HUES64 (cell line): ENCODE measurements around the gene DCLK2.

Experiments used
- H3K27ac ChIP-seq: 2 replicates; pipeline ENCODE4 v1.7.0; 2013; ENCODE audit warnings: low read depth, low read length, inconsistent platforms
- H3K27me3 ChIP-seq: 2 replicates; pipeline ENCODE4 v1.6.1; 2013; ENCODE audit warnings: mild to moderate bottlenecking, low read length; ENCODE audit not compliant: insufficient read depth
- H3K36me3 ChIP-seq: 2 replicates; pipeline ENCODE4 v1.6.1; 2013; ENCODE audit warnings: mild to moderate bottlenecking, low read length; ENCODE audit not compliant: insufficient read depth
- H3K4me1 ChIP-seq: 2 replicates; pipeline ENCODE4 v1.6.1; 2013; ENCODE audit warnings: mild to moderate bottlenecking, low read length, moderate library complexity; ENCODE audit not compliant: insufficient read depth
- H3K4me3 ChIP-seq: 2 replicates; pipeline ENCODE4 v1.5.1; 2013; ENCODE audit warnings: mild to moderate bottlenecking, low read length, moderate library complexity
- H3K9ac ChIP-seq: 2 replicates; pipeline ENCODE4 v1.6.1; 2013; ENCODE audit warnings: mild to moderate bottlenecking, low read depth, low read length
- H3K9me3 ChIP-seq: 2 replicates; pipeline ENCODE4 v1.6.1; 2013; ENCODE audit warnings: low read depth, low read length; ENCODE audit not compliant: insufficient read depth
- WGBS: fragments of 150-250, 120-280 bp; methylation state at CpG from one replicate; pipeline ENCODE4 v1.1.7; 2013; ENCODE audit warnings: missing lambda C conversion rate; 5-methylcytosine and 5-hydroxymethylcytosine counted together

DCLK2 gene

DNA sequence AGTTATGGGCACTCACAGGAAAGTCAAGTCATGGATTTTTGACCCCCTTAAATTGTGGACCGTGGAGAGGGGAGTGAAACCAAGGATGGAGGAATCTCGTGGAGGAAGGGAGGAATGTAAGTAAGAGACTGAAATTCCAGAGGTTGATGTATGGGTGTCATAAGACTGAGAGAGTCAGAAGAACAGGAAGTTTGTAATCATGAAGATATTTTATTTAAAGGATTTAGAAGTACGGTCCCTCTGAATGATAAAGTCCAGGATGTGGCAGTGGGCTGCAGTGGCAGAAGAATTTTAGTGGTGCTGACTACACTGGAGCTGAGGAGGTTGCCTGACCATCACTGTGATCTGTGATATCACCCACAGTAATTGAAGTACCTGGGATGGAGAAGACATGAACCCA lies 57.8 kb downstream of the DCLK2 start:
- H3K27ac ChIP-seq = no peak overlapping the region

DNA sequence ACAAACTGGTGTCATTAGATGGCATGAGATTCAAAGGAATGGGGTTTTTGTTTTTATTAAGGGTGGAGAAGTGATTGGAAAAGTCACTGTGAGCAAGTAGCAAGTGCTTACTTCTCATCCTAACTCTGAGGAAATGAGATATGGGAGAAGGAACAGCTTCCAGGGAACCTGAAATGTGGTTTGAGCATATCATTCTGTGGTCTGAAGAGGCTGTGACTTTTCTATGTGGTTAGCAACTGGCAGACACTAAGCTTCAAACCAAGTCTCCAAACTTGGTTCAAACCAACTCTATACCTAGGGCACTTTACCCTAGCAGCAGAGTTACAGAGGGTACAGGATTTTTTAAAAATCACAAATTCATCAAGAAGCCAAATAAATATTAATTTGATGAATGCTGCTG lies 58.2 kb downstream of the DCLK2 start:
- Histone ChIP-seq H3K36me3 (no peaks in the 10 kb centered on the region), H3K9ac (no peak overlapping the region), H3K9me3 (no peaks in the 10 kb centered on the region), H3K4me3 (no peak overlapping the region), H3K4me1 (no peaks in the 10 kb centered on the region), H3K27ac (no peak overlapping the region), H3K27me3 (no peaks in the 10 kb centered on the region)

More for the DNA sequence above, 57.8 kb downstream of the DCLK2 start:
- Histone ChIP-seq H3K4me1 (no peaks in the 10 kb centered on the region), H3K27me3 (no peaks in the 10 kb centered on the region), H3K9ac (no peak overlapping the region), H3K4me3 (no peak overlapping the region), H3K9me3 (no peaks in the 10 kb centered on the region), H3K36me3 (no peaks in the 10 kb centered on the region)
- WGBS = 88% methylated on average over 3 of the region's 3 CpGs

GRCh38 chr4:150139297-150139865 lies 61.1 kb downstream of the DCLK2 start:
- Histone ChIP-seq H3K27me3 (no peaks in the 10 kb centered on the region), H3K4me1 (no peaks in the 10 kb centered on the region), H3K4me3 (no peak overlapping the region), H3K9me3 (peaks cover 4% of the 10 kb centered on the region), H3K27ac (no peak overlapping the region), H3K9ac (no peak overlapping the region), H3K36me3 (no peaks in the 10 kb centered on the region)
- 91% methylated on average over 4 of the region's 4 CpGs for WGBS

- H3K9me3 ChIP-seq = peaks cover 4% of the 10 kb centered on the region
- no peak overlapping the region for H3K4me3 ChIP-seq
- no peak overlapping the region for H3K9ac ChIP-seq
- H3K36me3 ChIP-seq = no peaks in the 10 kb centered on the region
- 89% methylated on average over 3 of the region's 5 CpGs for WGBS
- no peaks in the 10 kb centered on the region; the same call in 1 of the 2 replicates for H3K4me1 ChIP-seq
- no peaks in the 10 kb centered on the region for H3K27me3 ChIP-seq
- no peak overlapping the region for H3K27ac ChIP-seq
Observed at GRCh38 chr4:150140774-150141400, 62.6 kb downstream of the DCLK2 start.

DNA sequence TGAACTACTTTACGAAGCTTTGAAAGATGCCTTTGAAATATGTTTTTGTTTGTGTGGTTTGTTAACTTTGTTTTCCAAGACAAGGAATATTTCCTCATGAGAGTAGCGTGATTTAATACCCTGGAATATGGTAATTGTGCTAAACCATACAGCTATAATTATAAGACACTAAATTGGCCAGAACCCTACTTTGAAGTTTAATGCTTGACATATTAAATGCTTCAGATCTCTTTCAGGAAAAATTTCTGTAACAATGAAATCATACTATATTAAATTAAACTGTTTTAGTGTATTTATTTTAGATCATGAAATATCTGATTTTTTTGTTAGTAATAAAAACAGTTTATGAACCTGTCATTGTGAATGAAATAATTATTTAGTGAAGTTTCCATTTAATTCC lies 63.5 kb downstream of the DCLK2 start:
- 98% methylated on average over 1 of the region's 2 CpGs for WGBS
- Histone ChIP-seq H3K9me3 (peaks cover 4% of the 10 kb centered on the region), H3K4me3 (no peak overlapping the region), H3K27ac (no peak overlapping the region), H3K27me3 (no peaks in the 10 kb centered on the region), H3K9ac (no peak overlapping the region), H3K4me1 (no peaks in the 10 kb centered on the region; the same call in 1 of the 2 replicates), H3K36me3 (no peaks in the 10 kb centered on the region)

DNA sequence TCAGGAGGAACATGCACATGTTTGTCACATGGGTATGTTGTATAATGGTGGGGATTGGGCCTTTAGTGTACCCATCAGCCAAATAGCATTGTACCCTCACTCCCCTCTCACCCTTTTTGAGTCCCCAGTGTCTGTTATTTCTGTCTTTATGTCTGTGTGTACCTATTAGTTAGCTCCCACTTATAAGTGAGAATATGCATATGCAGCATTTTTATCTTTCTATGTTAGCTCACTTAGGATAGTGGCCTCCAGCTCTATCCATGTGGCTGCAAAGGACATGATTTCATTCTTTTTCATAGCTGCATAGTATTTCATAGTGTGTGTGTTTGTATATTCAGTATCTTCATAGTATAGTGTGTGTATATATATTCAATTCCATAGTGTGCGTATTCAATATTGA lies 64.6 kb downstream of the DCLK2 start:
- H3K9me3 ChIP-seq = peaks cover 4% of the 10 kb centered on the region
- H3K27ac ChIP-seq = no peak overlapping the region
- no peaks in the 10 kb centered on the region; the same call in 1 of the 2 replicates for H3K4me1 ChIP-seq
- 100% methylated on average over 1 of the region's 1 CpG for WGBS
- H3K27me3 ChIP-seq = no peaks in the 10 kb centered on the region
- H3K36me3 ChIP-seq = no peaks in the 10 kb centered on the region
- H3K4me3 ChIP-seq = no peak overlapping the region
- H3K9ac ChIP-seq = no peak overlapping the region

- H3K27ac ChIP-seq = no peak overlapping the region
Observed at GRCh38 chr4:150145090-150145945, 67.1 kb downstream of the DCLK2 start.

DNA sequence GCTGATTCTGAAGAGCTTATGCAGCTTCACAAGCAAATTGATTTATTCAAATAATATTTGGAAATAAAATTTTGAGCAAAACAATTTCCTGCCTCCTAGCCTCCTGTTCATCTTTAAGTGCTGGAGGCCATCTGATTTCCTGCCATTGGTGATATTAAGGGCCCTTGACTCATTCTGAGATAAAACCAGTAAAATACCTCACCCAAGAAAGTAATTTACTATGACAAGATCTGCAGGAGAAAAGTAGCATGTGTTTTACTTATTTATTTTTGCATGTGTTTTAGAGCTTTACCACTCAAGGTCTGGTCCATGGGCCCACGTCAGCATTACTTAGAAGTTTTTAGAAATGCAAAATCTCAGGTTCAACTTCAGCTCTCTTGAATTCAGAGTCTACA lies 67.7 kb downstream of the DCLK2 start:
- Histone ChIP-seq H3K4me3 (no peak overlapping the region), H3K4me1 (no peaks in the 10 kb centered on the region; the same call in 1 of the 2 replicates), H3K9me3 (peaks cover 4% of the 10 kb centered on the region), H3K9ac (no peak overlapping the region), H3K27ac (no peak overlapping the region), H3K27me3 (no peaks in the 10 kb centered on the region), H3K36me3 (no peaks in the 10 kb centered on the region)
- 100% methylated on average over 1 of the region's 1 CpG for WGBS

More at GRCh38 chr4:150145090-150145945, 67.1 kb downstream of the DCLK2 start:
- Histone ChIP-seq H3K4me1 (no peaks in the 10 kb centered on the region; the same call in 1 of the 2 replicates), H3K9me3 (peaks cover 4% of the 10 kb centered on the region), H3K27me3 (no peaks in the 10 kb centered on the region), H3K4me3 (no peak overlapping the region), H3K9ac (no peak overlapping the region), H3K36me3 (no peaks in the 10 kb centered on the region)
- 100% methylated on average over 1 of the region's 1 CpG for WGBS

DNA sequence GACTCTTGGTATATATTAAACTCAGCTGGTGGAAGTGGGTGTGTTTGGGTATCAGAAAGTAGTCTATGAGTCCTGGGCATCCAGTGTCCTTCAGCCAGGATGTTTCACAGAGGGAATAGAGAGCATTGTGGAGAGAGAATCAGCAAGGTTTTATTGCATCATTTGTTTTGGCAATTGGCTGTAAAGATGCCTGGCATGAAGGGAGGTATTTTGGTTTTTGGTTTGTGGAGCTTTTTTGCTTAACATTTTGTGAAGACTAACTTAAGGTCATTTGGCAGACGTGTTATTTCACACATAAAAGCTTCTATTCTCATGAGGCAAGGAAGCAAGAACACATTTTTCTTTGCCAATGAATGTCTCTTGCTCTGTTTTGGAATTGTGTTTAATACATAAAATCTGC lies 71.1 kb downstream of the DCLK2 start:
- Histone ChIP-seq H3K9me3 (no peaks in the 10 kb centered on the region), H3K4me1 (peaks cover 3% of the 10 kb centered on the region; the same call in 1 of the 2 replicates), H3K27ac (no peak overlapping the region), H3K27me3 (no peaks in the 10 kb centered on the region), H3K36me3 (no peaks in the 10 kb centered on the region), H3K4me3 (no peak overlapping the region), H3K9ac (no peak overlapping the region)
- no CpG with 5 or more reads among the region's 1 CpG for whole genome bisulfite sequencing

DNA sequence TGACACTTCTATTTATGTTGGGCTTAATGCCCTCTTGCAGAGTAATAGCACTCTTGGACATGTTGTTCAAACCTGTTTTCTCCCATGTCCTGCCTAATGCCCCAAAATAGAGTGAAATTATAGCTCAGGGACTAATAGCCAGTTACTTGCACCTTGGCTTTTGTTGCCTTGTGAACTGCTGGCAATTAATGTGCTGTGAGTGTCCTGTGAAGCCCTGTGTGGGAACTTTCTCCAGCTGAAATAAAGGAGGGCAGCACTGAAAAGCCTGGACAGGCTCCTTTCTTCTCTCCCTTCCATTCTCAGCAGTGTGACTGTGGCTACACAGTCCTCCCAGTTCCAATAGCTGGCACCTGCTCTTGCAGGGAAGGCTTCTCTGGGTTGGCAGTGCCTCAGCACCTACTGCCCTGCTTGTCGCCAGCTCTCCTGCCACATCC lies 72.4 kb downstream of the DCLK2 start:
- 89% methylated on average over 1 of the region's 1 CpG for WGBS

DNA sequence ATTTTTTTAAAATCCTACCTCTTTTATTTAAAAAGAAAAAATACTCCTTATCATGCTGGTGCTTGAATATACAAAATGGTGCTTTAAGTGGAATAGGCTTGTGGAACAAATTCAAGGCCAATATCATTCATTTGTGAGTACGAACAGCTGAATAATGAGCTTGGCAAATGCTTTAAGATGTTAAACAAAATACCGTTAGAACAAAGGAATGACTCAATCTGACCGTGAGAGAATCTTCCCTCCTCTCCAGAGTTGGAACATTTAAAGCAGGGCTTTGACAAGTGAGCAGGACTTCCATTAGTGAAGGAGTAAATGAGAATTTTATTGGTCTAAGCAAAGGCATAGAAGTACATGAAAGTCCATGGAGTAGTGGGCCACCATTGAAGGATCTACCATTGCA lies 74.5 kb downstream of the DCLK2 start:
- Histone ChIP-seq H3K27me3 (no peaks in the 10 kb centered on the region), H3K9ac (no peak overlapping the region), H3K36me3 (no peaks in the 10 kb centered on the region), H3K4me1 (0 out of 2 replicates have a peak, but pooled peaks cover 3% of the 10 kb centered on the region), H3K4me3 (no peak overlapping the region), H3K9me3 (no peaks in the 10 kb centered on the region), H3K27ac (no peak overlapping the region)
- 52% methylated on average over 3 of the region's 3 CpGs for WGBS

More for the DNA sequence above, 72.4 kb downstream of the DCLK2 start:
- Histone ChIP-seq H3K27ac (no peak overlapping the region), H3K4me3 (no peak overlapping the region), H3K4me1 (peaks cover 3% of the 10 kb centered on the region; the same call in 1 of the 2 replicates), H3K9ac (no peak overlapping the region), H3K36me3 (no peaks in the 10 kb centered on the region), H3K9me3 (no peaks in the 10 kb centered on the region), H3K27me3 (no peaks in the 10 kb centered on the region)
